ENCODE results near the gene PTAFR.

Gene PTAFR

DNA sequence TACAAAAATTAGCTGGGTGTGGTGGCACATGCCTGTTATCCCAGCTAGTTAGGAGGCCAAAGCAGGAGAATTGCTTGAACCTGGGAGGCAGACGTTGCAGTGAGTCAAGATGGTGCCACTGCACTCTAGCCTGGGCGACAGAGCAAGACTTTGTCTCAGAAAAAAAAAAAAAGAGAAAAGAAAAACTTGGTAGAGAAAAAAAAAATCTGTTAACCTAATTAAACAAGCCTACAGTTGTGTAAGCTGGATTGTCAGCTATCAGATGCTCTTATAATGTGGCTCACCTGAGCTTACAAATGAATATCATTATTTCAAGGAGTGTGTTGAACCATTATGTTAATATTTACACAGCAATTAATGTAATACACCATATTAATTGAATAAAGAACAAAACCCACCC is 61.6 kb downstream of the PTAFR start:
- DNase-seq = no peak

DNA sequence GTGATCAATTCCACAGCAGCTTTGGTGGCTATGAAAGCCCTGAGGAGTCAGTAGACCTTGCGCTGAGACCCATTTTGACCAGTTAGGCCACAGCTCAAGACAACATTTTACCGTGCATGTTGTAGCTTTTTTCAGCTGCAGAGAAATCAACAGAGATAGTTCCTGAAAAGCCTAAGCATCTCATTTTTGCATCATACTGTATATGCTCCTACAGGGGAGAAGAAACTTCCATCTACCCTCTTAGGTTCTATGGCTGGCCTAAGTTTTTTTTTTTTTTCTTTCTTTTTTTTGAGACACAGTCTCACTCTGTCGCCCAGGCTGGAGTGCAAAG is 63.3 kb downstream of the PTAFR start:
- DNase-seq = no peak

DNA sequence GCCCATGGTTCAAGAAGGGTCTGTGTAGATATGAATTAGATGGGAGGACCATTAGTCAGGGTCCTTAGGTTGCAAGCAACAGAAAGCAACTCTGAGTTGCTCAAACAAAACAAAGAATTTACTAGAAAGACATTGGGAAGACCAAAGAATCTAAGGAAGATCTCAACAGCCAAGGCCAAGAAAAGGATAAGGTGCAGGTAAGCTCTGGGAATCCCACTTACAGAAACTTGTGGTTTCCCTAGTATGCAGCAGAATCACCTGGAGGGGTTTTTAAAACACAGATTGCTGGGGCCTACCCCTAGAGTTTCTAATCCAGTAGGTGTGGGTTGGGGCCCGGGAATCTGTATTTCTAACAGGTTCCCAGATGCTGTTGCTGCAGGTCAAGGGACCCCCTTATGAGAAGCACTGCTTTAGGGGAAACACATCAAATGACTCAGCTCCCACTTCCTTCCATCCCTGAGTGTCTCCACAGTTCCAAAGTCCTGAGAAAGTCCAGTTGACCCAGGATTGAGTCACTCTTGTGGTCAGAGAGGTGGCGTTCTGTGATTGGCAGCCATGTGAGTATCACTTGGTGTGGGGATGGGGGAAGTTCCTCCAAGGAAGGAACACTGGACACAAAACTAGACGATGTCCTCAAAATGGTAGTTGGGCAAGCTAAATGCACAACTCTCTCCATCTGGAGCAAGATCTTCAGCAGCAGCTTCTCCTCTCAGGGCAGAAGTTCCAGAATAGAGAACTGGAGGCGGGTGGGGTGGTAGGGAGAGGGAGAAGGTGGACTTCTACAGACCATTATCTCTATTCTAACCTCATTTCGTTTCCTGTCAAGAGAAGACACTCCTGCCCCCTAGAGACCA is 63.9 kb downstream of the PTAFR start:
- DNase-seq = peak in 6 of 14 donors; percentile 6 to 30 (median 24)

DNA sequence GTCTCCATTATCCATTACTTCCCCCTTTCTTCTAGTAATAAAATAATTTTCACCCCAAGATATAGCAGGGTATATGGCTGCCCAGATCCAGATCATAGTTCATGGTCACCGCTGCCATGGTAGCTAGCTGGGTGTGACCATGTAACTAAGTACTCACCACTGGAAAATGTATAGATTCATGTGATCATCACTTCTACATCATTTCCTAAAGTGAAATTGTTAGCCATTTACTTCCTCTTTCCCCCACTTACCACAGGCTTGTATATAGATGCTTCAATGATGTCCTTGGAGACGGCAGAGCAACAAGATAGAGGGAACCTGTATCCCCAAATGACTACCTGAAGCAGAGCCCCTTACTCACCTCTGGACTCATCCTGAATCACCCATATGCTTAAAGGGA is 65.3 kb downstream of the PTAFR start:
- DNase-seq = no peak

DNA sequence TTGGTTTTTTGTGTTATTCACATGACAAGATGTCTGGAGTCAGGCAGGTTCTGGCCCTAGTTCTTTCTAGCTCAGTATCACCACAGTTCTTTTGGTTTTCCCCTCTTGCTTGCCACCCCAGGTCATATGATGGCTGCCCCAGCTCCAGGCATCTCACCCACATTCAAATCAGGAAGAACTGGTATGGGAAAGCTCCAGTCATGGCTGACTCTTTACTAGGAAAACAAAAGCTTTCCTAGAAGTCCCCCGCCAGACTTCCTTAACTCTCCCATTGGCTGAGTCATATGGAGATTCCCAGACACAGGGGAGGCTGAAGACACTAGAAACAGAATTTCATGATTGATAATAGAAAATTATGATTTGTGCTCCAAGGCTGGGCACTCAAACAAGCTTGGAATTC is 65.9 kb downstream of the PTAFR start:
- no peak for DNase-seq

DNA sequence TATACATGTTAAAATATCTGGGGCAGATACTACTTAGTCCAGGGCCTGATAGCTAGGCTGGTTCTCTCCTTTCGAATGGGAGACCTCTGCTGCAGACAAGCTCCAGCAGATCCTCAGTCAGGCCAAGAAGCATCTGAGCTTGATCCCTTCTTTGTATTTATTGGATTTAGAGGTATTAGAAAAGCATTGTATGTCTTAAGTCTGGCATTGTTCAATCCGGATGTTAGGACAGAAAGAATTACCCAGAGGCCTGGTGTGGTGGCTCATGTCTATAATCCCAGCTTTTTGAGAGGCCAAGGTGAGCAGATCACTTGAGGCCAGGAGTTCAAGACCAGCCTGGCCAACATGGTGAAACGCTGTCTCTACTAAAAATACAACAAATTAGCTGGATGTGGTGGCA is 66.9 kb downstream of the PTAFR start:
- no peak for DNase-seq

DNA sequence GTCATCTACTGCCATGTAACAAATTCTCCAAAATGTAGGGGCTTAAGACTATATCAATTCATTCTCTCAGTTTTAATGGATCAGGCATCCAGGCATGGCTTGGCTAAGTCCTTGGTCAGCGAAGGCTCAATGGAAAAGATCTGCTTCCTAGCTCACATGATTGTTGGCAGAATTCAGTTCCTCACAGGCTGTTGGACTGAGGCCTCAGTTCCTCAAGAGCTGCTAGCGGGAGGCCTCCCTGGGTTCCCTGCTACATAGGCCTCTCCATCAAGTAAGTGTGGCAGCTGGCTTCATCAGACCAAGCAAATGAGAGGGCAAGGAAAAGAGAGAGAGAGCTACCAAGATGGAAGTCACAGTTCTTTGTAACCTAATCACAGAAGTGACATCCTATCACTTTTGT is 68.5 kb downstream of the PTAFR start:
- no peak for DNase-seq

DNA sequence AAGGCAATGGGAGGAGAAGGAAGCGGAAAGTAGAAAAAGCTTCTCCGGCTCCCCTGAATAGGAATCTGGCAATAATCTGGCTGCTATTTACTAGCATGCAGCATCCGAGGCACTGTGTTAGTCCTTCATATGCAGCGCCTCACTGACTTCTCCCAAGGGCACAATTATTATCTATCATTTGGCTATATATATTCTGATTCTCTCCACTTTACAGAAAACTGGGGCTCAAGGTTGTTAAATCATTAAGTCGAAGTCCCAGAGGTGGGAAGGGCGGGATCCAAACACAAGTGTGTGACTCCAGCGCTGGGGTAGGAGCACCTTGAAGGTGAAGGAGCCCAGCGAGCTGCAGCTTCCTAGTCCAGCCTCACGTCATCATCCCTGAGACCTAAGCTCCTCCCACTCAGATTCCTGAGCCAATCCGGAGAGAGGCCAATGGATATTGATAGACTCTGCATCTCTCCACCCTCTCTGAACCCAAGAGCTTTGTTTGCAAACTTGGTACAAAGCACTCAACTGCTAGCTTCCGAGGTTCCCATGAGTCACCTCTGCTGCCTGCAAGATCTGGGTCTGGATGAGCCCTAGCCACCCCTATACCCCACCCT is 71.5 kb downstream of the PTAFR start:
- peak in 10 of 14 donors; percentile 9 to 74 (median 52) for DNase-seq

DNA sequence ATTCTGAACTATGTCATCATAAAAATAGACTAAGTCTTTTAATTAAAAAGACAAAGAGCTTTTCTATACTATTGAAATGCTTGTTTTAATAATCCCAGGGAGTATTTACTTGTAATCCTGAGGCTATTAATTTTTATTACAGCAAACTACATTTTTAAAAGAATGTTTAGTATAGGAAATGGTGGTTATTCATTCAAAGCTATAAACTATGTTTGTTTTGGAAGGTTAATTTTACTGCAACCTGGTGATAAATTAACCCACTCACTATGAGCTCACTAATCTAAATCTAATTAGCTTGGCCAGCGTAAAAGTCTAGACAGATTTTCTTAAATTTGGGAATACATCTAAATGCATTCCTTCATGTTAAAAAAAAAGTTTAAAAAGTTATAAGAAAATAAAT is 74.3 kb downstream of the PTAFR start:
- DNase-seq = no peak

DNA sequence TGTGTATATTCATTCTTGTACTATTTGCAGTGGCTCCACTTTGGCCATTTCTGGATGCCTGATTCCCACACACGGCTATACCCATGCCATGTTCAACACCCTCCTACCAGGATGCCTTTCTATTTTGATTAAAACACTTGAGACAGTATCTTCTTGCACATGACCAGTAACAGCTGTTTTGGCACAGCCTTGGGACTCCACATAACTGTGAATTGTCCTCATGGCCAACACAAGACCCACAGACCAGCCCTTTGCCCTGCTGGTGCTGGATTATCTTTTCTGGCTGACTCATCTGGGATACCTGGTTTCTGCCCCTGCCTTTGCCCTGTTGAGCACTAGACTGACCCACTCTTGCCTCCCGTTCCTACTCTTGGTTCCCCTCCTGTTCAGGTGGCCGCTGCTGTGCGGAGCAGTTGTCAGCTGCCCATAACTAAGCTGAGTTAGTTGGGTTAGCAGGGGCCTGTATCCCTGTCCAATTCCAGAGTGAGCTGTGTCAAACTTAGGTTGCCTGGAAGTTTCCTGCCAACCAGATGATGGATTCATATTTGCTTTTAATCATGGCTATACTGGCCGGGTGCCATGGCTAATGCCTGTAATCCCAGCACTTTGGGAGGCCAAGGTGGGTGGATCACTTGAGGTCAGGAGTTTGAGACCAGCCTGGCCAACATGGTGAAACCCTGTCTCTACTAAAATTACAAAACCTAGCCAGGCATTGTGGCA is 77.3 kb downstream of the PTAFR start:
- no peak for DNase-seq

All from C1 segment of cervical spinal cord (tissue), 14 donors.